Gastrocnemius medialis (tissue), 4 donors: Measurements from ENCODE around the gene ZNF219.

Experiments used
- CTCF ChIP-seq, 5 experiments: fragments of 450-650 bp in 3 of 5; fragments of 200-600 bp in 2 of 5; sonication (generic) in 2 of 5; IDR thresholded peaks in 4 of 5; conservative IDR thresholded peaks in 1 of 5; 1 replicate in 4 of 5; 2 replicates in 1 of 5; pipeline ENCODE4 v1.5.1; 2016 to 2019; ENCODE audit warnings: antibody characterized with exemption in 5 of 5, mild to moderate bottlenecking in 3 of 5, moderate library complexity in 3 of 5
- POLR2A ChIP-seq, 2 donors: fragments of 450-650 bp; IDR thresholded peaks; one replicate each; pipeline ENCODE4 v1.6.1; 2017; ENCODE audit warnings: antibody characterized with exemption in 2 of 2, mild to moderate bottlenecking in 2 of 2, moderate library complexity in 2 of 2

GRCh38 chr14:21060614-21061346 lies 37.7 kb downstream of the ZNF219 start:
- no peak for TF ChIP-seq CTCF (IDR thresholded peaks at IDR 0.05 in 4 of 5, conservative IDR thresholded peaks at IDR 0.05 in 1 of 5)
- no peak for TF ChIP-seq POLR2A (IDR thresholded peaks at IDR 0.05)
